Activated CD4-positive, alpha-beta T cell treated with anti-CD3 and anti-CD28 coated beads, Interleukin-2, amount 10 ng/mL, durations not matched to agents 24 days and 14 days (primary cell): ENCODE measurements around the gene DCD. TPM values are rescaled to one million over a fixed set of nuclear protein-coding genes. Genes with fewer than 3 reads are reported as not detected.

ENCODE experiments used
- total RNA-seq: library from RNA; stranded (reverse); gene quantifications from 2 replicates; pipeline ENCODE4 v1.2.3, GENCODE V29; 2022

Gene DCD
- total RNA-seq, 1 donor from 2014 or later, result not detected

Other genes starting within 250 kb of the DCD start
- 43.9 and 48.0 TPM in 2 replicates for gene ITGA5, start 229.1 kb downstream of the DCD start, total RNA-seq
- gene GTSF1, start 174.8 kb downstream of the DCD start, total RNA-seq, result 4.8 and 5.5 TPM in 2 replicates
- 98.0 and 99.5 TPM in 2 replicates for gene NCKAP1L, start 150.6 kb downstream of the DCD start, total RNA-seq
- gene PDE1B, start 98.8 kb downstream of the DCD start, total RNA-seq, result 23.6 and 26.3 TPM in 2 replicates
- gene PPP1R1A, start 59.7 kb downstream of the DCD start, total RNA-seq, result not detected in 2 replicates
- not detected in 2 replicates for gene LACRT, start 13.5 kb downstream of the DCD start, total RNA-seq
- 0.54 and 0.84 TPM in 2 replicates for gene MUCL1, start 206.2 kb upstream of the DCD start, total RNA-seq